Natural killer cell (primary cell): ENCODE measurements around the gene SLC35B2. TPM values are rescaled to one million over a fixed set of nuclear protein-coding genes. Genes with fewer than 3 reads are reported as not detected.

Source experiments
- ATAC-seq, 3 donors: fragments of 150-1000 bp in 2 of 3; fragments of 200-7000 bp in 1 of 3; cut with Tn5 transposase; 1 replicate in 1 of 3; 2 replicates in 2 of 3; pipeline ENCODE4 v1.10.0; 2021; ENCODE audit warnings: mild to moderate bottlenecking in 2 of 3, moderate library complexity in 2 of 3
- DNase-seq, 2 donors: peaks; one replicate each; pipeline versions ENCODE4 v3.0.0 to v3.0.0-alpha.2; 2013 to 2021; ENCODE audit warnings: mixed read lengths in 1 of 2
- H3K27ac ChIP-seq: one replicate; pipeline ENCODE4 v1.5.1; 2013; ENCODE audit warnings: mild to moderate bottlenecking, low read length
- H3K27me3 ChIP-seq: one replicate; pipeline ENCODE4 v1.6.1; 2013; ENCODE audit warnings: low read length; ENCODE audit not compliant: control insufficient read depth, insufficient read depth
- H3K36me3 ChIP-seq: one replicate; pipeline ENCODE4 v1.6.1; 2013; ENCODE audit warnings: low read length; ENCODE audit not compliant: control insufficient read depth, insufficient read depth
- H3K4me1 ChIP-seq: one replicate; pipeline ENCODE4 v1.6.1; 2013; ENCODE audit warnings: low read length; ENCODE audit not compliant: control insufficient read depth, insufficient read depth
- H3K4me3 ChIP-seq: one replicate; pipeline ENCODE4 v1.5.1; 2013; ENCODE audit warnings: low read length
- H3K9me3 ChIP-seq: one replicate; pipeline ENCODE4 v1.6.1; 2013; ENCODE audit warnings: low read length; ENCODE audit not compliant: control insufficient read depth, insufficient read depth
- H3K27ac Mint-ChIP-seq, 2 donors: one replicate each; pipeline ENCODE4 v1.8.0; 2022; ENCODE audit warnings: mild to moderate bottlenecking in 2 of 2, mixed read lengths in 2 of 2, moderate library complexity in 1 of 2
- H3K27me3 Mint-ChIP-seq, 2 donors: one replicate each; pipeline ENCODE4 v1.8.0; 2022; ENCODE audit warnings: low read depth in 2 of 2, mixed read lengths in 2 of 2
- H3K36me3 Mint-ChIP-seq: one replicate; pipeline ENCODE4 v1.8.0; 2022; ENCODE audit warnings: mixed read lengths
- H3K4me1 Mint-ChIP-seq, 2 donors: one replicate each; pipeline ENCODE4 v1.8.0; 2022; ENCODE audit warnings: mixed read lengths in 2 of 2
- H3K4me3 Mint-ChIP-seq: one replicate; pipeline ENCODE4 v1.8.0; 2022; ENCODE audit warnings: mild to moderate bottlenecking, moderate library complexity, mixed read lengths
- H3K9me3 Mint-ChIP-seq, 2 donors: one replicate each; pipeline ENCODE4 v1.8.0; 2022; ENCODE audit warnings: mixed read lengths in 2 of 2
- WGBS: methylation state at CpG from one replicate; pipeline ENCODE4 v1.1.7; 2013; ENCODE audit warnings: missing lambda C conversion rate; ENCODE audit not compliant: insufficient coverage; 5-methylcytosine and 5-hydroxymethylcytosine counted together
- intact Hi-C: fragments of 100-400 bp; cut with micrococcal nuclease; formaldehyde crosslinking; loops from one replicate; pipeline ENCODE4 v1.14.2; 2022
- total RNA-seq, 4 donors: library from RNA; stranded (reverse); fragments of 120-200 nt in 1 of 4; gene quantifications; one replicate each; pipeline versions ENCODE4 v1.2.3 to v1.2.4, GENCODE V29; 2013 to 2022
- TF ChIP-seq, protein P1 (sequence below): fragments of 200-600 bp; IDR thresholded peaks from one replicate; pipeline ENCODE4 v1.8.0; 2022; ENCODE audit warnings: antibody characterized with exemption

The SLC35B2 gene
- total RNA-seq, 3 donors from 2014 or later (not counting 1 experiment from before 2014, with no cell fraction given), result 20.9 to 27.7 (median 26.8) TPM

DNA sequence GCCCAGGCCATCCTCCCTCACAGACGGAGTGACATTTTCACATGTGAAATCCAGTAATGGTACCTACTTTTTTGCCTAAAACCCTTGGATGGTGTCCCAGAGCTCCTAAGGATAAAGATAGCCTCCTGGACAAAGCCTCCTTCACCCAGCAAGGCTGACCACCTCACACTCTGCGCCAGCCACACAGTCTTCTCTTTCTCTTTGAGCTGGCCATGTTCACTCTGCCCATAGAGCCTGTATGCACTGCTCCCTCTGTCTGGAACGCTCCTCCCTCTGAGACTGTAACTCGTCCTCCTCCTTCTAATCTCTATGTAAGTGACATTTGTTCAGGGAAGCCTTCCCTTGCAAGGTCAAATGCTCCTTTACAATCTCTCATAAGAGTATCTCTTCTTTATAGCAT, 27.5 kb upstream of the SLC35B2 start:
- no peak overlapping the region for H3K27ac ChIP-seq
- TF ChIP-seq, protein P1, sequence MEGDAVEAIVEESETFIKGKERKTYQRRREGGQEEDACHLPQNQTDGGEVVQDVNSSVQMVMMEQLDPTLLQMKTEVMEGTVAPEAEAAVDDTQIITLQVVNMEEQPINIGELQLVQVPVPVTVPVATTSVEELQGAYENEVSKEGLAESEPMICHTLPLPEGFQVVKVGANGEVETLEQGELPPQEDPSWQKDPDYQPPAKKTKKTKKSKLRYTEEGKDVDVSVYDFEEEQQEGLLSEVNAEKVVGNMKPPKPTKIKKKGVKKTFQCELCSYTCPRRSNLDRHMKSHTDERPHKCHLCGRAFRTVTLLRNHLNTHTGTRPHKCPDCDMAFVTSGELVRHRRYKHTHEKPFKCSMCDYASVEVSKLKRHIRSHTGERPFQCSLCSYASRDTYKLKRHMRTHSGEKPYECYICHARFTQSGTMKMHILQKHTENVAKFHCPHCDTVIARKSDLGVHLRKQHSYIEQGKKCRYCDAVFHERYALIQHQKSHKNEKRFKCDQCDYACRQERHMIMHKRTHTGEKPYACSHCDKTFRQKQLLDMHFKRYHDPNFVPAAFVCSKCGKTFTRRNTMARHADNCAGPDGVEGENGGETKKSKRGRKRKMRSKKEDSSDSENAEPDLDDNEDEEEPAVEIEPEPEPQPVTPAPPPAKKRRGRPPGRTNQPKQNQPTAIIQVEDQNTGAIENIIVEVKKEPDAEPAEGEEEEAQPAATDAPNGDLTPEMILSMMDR, result no peak
- H3K4me1 ChIP-seq, result no peaks in the 10 kb centered on the region
- peaks cover 42 to 70% of the 10 kb centered on the region in 2 donors for H3K27me3 Mint-ChIP-seq
- no peaks in the 10 kb centered on the region for H3K36me3 Mint-ChIP-seq
- H3K27ac Mint-ChIP-seq, result no peak overlapping the region
- H3K36me3 ChIP-seq, result no peaks in the 10 kb centered on the region
- H3K4me3 Mint-ChIP-seq, result no peak overlapping the region
- ATAC-seq (no peak), DNase-seq (no peak)
- intact Hi-C loops, result no loop called here
- peaks cover 6% of the 10 kb centered on the region for H3K27me3 ChIP-seq
- no peaks in the 10 kb centered on the region for H3K9me3 ChIP-seq
- no peaks in the 10 kb centered on the region for H3K9me3 Mint-ChIP-seq
- H3K4me3 ChIP-seq, result no peak overlapping the region
- 79% methylated on average over 4 of the region's 4 CpGs for WGBS
- H3K4me1 Mint-ChIP-seq, result no peaks in the 10 kb centered on the region

DNA sequence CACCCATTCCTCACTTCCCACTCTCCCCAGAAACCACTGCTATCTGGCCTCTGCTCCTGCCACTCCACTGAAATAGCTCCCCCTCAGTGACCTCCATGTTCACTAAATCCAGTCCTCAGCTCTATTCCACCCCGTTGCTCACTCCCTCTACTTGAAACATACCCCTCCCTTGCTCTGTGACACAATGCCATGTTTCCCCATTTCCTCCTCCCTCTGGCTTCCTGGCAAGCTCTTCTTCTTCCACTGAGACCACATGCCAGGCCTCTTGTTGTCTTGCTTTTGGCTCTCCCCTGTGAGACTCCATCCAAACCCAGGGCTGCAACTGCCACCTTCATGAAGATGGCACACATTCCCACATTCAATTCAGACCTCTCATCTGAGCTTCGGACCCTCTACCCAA, 26.8 kb upstream of the SLC35B2 start:
- DNase-seq (no peak), ATAC-seq (no peak)
- Mint-ChIP-seq H3K36me3 (no peaks in the 10 kb centered on the region), H3K9me3 (no peaks in the 10 kb centered on the region), H3K27me3 (peaks cover 40 to 64% of the 10 kb centered on the region in 2 donors), H3K27ac (no peak overlapping the region), H3K4me1 (no peaks in the 10 kb centered on the region), H3K4me3 (no peak overlapping the region)
- H3K27me3 ChIP-seq, result peaks cover 5% of the 10 kb centered on the region
- TF ChIP-seq, protein P1, result no peak
- H3K27ac ChIP-seq, result no peak overlapping the region
- H3K9me3 ChIP-seq, result no peaks in the 10 kb centered on the region
- no peaks in the 10 kb centered on the region for H3K36me3 ChIP-seq
- intact Hi-C loops, result no loop called here
- H3K4me1 ChIP-seq, result no peaks in the 10 kb centered on the region
- no peak overlapping the region for H3K4me3 ChIP-seq
- 56% methylated on average over 2 of the region's 2 CpGs for WGBS

DNA sequence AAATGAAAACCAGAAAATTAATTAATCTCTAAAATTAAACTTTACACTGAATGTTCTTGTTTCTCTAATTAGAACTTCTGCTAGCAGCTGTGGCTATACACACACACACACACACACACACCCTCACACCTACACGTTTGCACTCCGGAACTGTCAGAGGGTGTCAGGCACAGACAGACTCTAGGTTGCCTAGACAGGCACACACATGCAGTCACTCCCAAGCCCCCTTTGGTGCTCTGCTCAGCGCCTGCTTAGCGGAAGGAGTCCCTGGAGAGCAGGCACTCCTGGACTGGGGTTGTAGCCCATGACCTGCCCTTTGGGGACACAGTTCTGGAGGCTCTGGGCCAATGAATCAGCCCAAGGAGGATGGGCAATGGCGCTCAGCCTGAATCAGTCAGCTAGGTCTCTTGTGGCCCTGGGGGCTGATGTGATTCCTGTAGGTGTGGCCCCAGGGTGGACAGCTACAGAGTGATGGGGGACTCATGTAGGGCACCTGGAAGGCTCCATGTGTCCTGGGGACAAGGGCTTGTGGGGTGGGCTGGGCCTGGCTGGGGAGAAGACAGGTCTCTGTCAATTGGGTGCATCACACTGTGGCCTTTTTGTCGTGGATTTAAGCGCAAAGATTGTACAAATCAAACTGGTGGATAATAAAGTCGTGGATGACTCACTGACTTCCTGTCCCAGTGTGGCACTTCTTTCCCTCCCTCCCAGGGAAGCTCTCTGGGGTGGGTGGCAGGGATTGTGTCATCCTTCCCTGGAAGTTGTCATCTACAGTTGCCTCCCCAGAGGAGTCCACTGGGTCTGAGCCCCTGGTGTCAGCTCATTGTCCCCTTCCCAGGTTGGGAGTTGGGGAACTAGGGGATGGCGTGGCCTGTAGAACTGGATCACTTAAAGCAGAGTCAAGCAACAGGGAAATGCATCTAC, 21.7 kb upstream of the SLC35B2 start:
- DNase-seq (no peak), ATAC-seq (no peak)
- Histone ChIP-seq H3K9me3 (no peaks in the 10 kb centered on the region), H3K36me3 (no peaks in the 10 kb centered on the region), H3K4me1 (peaks cover 7% of the 10 kb centered on the region), H3K4me3 (no peak overlapping the region), H3K27ac (no peak overlapping the region), H3K27me3 (peaks cover 21% of the 10 kb centered on the region)
- H3K4me1 Mint-ChIP-seq, result peaks cover 0 to 5% of the 10 kb centered on the region in 2 donors
- H3K36me3 Mint-ChIP-seq, result no peaks in the 10 kb centered on the region
- H3K27ac Mint-ChIP-seq, result no peak overlapping the region
- H3K27me3 Mint-ChIP-seq, result peaks cover 47 to 52% of the 10 kb centered on the region in 2 donors
- no peak overlapping the region for H3K4me3 Mint-ChIP-seq
- 72% methylated on average over 9 of the region's 9 CpGs for WGBS
- intact Hi-C loops, result no loop called here
- H3K9me3 Mint-ChIP-seq, result no peaks in the 10 kb centered on the region
- TF ChIP-seq, protein P1, result no peak
